Measurements from ENCODE around the gene PIAS4.

Gene PIAS4

GRCh38 chr19:4049432-4049831, 41.9 kb downstream of the PIAS4 start:
- no peak for DNase-seq (ENCODE audit: low read depth, low spot score)
- POLR2A ChIA-PET = no interaction called here
- no peak overlapping the region for H3K4me3 ChIP-seq (ENCODE audit: low read depth, low read length)
- CTCF ChIA-PET = no interaction called here
- TF ChIP-seq, protein P1, sequence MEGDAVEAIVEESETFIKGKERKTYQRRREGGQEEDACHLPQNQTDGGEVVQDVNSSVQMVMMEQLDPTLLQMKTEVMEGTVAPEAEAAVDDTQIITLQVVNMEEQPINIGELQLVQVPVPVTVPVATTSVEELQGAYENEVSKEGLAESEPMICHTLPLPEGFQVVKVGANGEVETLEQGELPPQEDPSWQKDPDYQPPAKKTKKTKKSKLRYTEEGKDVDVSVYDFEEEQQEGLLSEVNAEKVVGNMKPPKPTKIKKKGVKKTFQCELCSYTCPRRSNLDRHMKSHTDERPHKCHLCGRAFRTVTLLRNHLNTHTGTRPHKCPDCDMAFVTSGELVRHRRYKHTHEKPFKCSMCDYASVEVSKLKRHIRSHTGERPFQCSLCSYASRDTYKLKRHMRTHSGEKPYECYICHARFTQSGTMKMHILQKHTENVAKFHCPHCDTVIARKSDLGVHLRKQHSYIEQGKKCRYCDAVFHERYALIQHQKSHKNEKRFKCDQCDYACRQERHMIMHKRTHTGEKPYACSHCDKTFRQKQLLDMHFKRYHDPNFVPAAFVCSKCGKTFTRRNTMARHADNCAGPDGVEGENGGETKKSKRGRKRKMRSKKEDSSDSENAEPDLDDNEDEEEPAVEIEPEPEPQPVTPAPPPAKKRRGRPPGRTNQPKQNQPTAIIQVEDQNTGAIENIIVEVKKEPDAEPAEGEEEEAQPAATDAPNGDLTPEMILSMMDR (IDR thresholded peaks at IDR 0.05; ENCODE audit: insufficient read depth, low read length, missing control alignments) = no peak

DNA sequence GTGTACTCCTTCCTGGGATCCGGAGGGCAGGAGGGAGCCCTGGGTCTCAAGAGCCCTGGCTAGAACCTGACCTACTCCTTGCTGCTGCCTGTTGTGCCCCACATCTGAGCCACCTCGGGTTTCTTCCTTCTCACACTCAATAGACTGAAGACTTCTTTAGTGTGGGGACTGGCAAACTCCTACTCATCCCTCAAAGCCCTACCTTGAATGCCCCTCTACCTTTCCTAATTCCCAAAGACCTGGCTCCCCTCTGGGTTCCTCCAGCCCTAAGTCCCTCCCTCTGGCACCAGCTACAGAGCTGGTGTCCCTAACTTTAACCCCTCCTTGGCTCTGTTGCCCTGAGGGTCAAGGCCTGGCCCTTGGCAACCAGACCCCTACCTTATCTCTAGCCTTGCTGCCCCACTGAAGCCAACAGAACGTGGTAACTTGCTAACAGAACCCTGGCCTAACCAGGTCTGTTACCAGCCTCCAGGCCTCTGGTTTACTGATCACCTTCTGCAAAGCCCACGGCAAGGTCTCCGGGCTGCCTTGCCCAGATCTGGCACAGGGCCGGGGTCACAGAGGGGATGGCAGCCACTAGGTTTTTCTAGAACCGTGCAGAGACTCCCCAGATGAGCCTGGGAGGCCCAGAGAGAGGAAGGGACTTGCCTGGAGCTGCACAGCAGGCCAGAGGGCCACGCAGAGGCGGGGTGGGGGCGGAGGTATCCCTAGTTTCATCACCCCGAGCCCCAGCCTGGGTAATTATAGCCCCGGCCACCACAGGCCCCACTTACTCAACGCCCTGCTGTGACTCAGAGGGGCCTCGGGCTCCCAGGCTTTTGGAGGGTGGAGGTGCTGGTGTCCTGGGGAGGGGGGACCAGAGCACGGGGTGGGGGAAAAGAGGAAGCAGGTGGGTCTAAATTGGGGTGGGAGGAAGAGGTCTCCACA, 43.9 kb downstream of the PIAS4 start:
- ChIA-PET POLR2A (no interaction called here), CTCF (no interaction called here)
- H3K4me3 ChIP-seq (ENCODE audit: low read depth, low read length) = no peak overlapping the region
- TF ChIP-seq, protein P1 (IDR thresholded peaks at IDR 0.05; ENCODE audit: insufficient read depth, low read length, missing control alignments) = no peak
- no peak for DNase-seq (ENCODE audit: low read depth, low spot score)

DNA sequence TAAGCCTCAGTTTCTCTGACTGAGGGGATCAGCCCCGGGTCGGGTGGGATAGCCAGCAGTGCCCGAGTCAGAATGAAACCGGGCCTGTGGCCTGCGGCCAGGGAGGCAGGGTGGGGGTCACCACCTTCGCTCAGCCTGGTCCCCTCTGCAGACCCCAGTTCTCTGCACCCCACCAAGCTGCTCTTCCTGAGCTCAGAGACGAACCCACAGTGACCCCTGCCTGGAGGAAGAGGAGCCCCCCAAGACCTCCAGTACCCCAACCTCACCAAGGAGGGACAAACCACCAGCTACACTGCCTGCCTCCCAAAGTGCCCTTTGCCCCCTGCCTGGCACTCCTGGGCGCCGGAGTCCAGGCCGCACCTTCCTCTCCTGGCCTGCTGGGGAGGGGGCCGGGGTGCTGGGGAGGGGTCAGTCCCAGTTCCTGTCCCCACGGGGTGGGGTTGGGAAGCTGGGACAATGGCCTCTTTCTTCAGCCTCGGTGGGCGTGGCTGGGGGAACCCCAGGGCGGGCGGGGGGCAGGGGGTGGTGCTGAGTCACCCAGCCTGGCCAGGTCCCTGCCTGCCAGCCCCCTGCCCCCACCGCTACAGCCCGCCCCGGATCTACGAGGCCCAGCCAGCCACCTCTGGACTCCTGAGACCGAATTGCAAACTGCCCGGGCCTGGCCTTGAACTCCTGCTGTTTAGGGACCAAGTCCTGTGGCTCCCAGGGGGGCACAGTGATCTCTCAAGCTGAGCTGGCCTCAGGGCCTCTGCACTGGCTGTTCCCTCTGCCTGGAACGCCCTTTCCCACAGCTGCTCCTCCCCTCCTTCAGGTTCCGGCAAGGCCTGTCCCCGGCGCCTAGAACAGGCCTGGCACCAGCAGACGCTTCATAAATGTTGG, 44.8 kb downstream of the PIAS4 start:
- ChIA-PET POLR2A (no interaction called here), CTCF (no interaction called here)
- TF ChIP-seq, protein P1 (IDR thresholded peaks at IDR 0.05; ENCODE audit: insufficient read depth, low read length, missing control alignments) = no peak
- no peak overlapping the region for H3K4me3 ChIP-seq (ENCODE audit: low read depth, low read length)
- DNase-seq (ENCODE audit: low read depth, low spot score) = no peak

GRCh38 chr19:4052993-4053422, 45.5 kb downstream of the PIAS4 start:
- CTCF ChIA-PET = no interaction called here
- DNase-seq (ENCODE audit: low read depth, low spot score) = no peak

GRCh38 chr19:4053423-4054324, 46.1 kb downstream of the PIAS4 start:
- H3K4me3 ChIP-seq (ENCODE audit: low read depth, low read length) = no peak overlapping the region
- no peak for DNase-seq (ENCODE audit: low read depth, low spot score)
- TF ChIP-seq, protein P1 (IDR thresholded peaks at IDR 0.05; ENCODE audit: insufficient read depth, low read length, missing control alignments) = no peak
- ChIA-PET POLR2A (no interaction called here), CTCF (no interaction called here)

More at GRCh38 chr19:4052993-4053422, 45.5 kb downstream of the PIAS4 start:
- no peak overlapping the region for H3K4me3 ChIP-seq (ENCODE audit: low read depth, low read length)
- POLR2A ChIA-PET = no interaction called here
- TF ChIP-seq, protein P1 (IDR thresholded peaks at IDR 0.05; ENCODE audit: insufficient read depth, low read length, missing control alignments) = no peak
